GM12891 (cell line): Measurements from ENCODE around the gene INAVA. TPM values are rescaled to one million over a fixed set of nuclear protein-coding genes. Genes with fewer than 3 reads are reported as not detected.
A peak's percentile ranks its signal among the peaks of the same experiment; 100 is the strongest.

ENCODE experiments used
- DNase-seq: peaks from one replicate; pipeline ENCODE4 v3.0.0; 2011; ENCODE audit warnings: low spot score; ENCODE audit not compliant: insufficient read length
- FAIRE-seq: peaks from 2 replicates; lab custom pipeline; 2011; peaks lifted over from hg19 to GRCh38; lab: Jason Lieb, UNC
- PAX5 ChIP-seq: IDR thresholded peaks from 2 replicates; pipeline ENCODE4 v1.6.1; 2011; ENCODE audit warnings: low read length, moderate library complexity, mild to moderate bottlenecking; ENCODE audit not compliant: insufficient read depth, severe bottlenecking
- POLR2A ChIP-seq: IDR thresholded peaks from 2 replicates; pipeline ENCODE4 v1.6.1; 2011; ENCODE audit warnings: low read depth, low read length, control low read depth
- POLR2AphosphoS5 ChIP-seq: IDR thresholded peaks from 2 replicates; pipeline ENCODE4 v1.6.1; 2011; ENCODE audit warnings: low read depth, low read length, control low read depth
- POU2F2 ChIP-seq: IDR thresholded peaks from 2 replicates; pipeline ENCODE4 v1.6.1; 2011; ENCODE audit warnings: low read depth, mild to moderate bottlenecking, control low read depth, low read length, moderate library complexity
- SPI1 ChIP-seq: IDR thresholded peaks from 2 replicates; pipeline ENCODE4 v1.6.1; 2011; ENCODE audit warnings: low read depth, low read length, control low read depth
- TAF1 ChIP-seq: IDR thresholded peaks from 2 replicates; pipeline ENCODE4 v1.6.1; 2011; ENCODE audit warnings: low read depth, low read length, control low read depth
- polyA plus RNA-seq: library from polyadenylated mRNA; unstranded; fragments of >200 nt; gene quantifications from one replicate; pipeline ENCODE4 v1.2.1, GENCODE V29; 2012; ENCODE audit warnings: low read depth, missing spikeins, inconsistent platforms; ENCODE audit not compliant: missing spikeins

The INAVA gene, protein sequence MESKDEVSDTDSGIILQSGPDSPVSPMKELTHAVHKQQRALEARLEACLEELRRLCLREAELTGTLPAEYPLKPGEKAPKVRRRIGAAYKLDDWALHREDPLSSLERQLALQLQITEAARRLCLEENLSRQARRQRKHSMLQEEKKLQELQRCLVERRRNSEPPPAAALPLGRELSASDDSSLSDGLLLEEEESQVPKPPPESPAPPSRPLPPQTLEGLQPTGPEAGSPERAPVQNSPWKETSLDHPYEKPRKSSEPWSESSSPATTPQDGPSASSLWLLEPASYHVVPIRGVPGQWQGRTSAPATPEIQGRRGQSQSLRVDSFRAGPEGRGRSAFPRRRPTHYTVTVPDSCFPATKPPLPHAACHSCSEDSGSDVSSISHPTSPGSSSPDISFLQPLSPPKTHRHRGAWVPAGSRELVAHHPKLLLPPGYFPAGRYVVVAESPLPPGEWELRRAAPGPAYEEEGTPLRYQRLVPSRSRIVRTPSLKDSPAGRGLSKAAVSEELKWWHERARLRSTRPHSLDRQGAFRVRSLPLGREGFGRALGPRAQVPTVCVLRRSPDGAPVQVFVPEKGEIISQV
- 4.5 TPM for polyA plus RNA-seq

- DNase-seq = no peak
- TF ChIP-seq PAX5 (no peak), TAF1 (no peak), POU2F2 (no peak), POLR2AphosphoS5 (no peak), SPI1 (no peak), POLR2A (no peak)
- FAIRE-seq = no peak
Observed at GRCh38 chr1:200894712-200895442, at the start of gene INAVA. INAVA (plus strand) TSS chr1:200894900; CDS start chr1:200898401, 3,501 bp downstream.

- no peak for DNase-seq
- TF ChIP-seq POLR2A (no peak), PAX5 (no peak), POLR2AphosphoS5 (no peak), POU2F2 (no peak), TAF1 (no peak), SPI1 (no peak)
- FAIRE-seq = no peak
Observed at GRCh38 chr1:200845360-200845759, 49.3 kb upstream of the INAVA start.

DNA sequence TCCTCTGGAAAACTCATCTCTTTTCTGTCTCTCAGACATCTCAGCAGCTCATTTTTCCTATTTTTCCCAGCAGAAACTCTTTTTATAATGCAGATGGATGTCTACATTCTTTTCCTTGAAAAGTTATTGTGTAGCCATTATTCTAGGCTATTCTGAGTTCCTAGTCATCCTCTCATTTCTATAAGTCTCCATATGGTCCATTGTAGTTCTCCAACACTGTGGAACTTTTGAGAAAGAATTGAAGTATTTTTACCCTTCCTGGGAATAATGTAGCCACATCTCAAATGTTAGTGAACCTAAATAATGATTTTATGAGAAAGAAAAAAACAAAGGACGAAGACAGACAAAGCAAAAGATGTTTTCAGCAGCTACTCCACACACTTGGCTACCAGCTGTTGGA, 48.3 kb upstream of the INAVA start:
- TF ChIP-seq POLR2AphosphoS5 (no peak), PAX5 (no peak), POLR2A (no peak), TAF1 (no peak), POU2F2 (no peak), SPI1 (no peak)
- DNase-seq (no peak), FAIRE-seq (no peak)

- DNase-seq (no peak), FAIRE-seq (no peak)
- TF ChIP-seq POU2F2 = no peak
- TF ChIP-seq SPI1 = no peak
- no peak for TF ChIP-seq PAX5
- no peak for TF ChIP-seq TAF1
- no peak for TF ChIP-seq POLR2AphosphoS5
- TF ChIP-seq POLR2A = no peak
Observed at GRCh38 chr1:200849430-200849829, 45.3 kb upstream of the INAVA start.

- FAIRE-seq = no peak
- TF ChIP-seq POLR2AphosphoS5 (no peak), PAX5 (no peak), POLR2A (no peak), TAF1 (no peak), POU2F2 (no peak), SPI1 (no peak)
Observed at GRCh38 chr1:200850554-200850953, 44.1 kb upstream of the INAVA start.

GRCh38 chr1:200856716-200857357, 37.9 kb upstream of the INAVA start:
- TF ChIP-seq POLR2A (no peak), POU2F2 (no peak), SPI1 (no peak), PAX5 (no peak), POLR2AphosphoS5 (no peak), TAF1 (no peak)
- FAIRE-seq (no peak), DNase-seq (no peak)

More at GRCh38 chr1:200850554-200850953, 44.1 kb upstream of the INAVA start:
- no peak for DNase-seq

DNA sequence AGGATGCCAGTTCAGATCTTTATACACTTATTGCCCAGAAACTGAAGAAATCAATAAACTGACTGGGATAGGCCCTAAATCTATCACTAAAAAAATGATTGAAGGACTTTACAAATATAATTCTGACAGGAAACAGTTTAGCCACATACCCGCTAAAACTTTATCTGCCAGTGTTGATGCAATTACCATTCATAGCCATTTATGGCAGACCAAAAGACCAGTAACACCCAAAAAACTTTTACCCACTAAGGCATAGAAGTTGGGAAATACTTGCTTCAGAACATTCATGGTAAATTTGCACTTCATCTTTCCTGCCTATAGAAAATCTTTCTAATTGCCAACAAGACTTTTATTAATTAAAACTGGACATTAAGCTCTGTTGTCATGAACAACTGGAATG, 36.9 kb upstream of the INAVA start:
- no peak for DNase-seq
- no peak for TF ChIP-seq POLR2A
- TF ChIP-seq POU2F2 = no peak
- TF ChIP-seq SPI1 = no peak
- no peak for TF ChIP-seq POLR2AphosphoS5
- TF ChIP-seq TAF1 = no peak
- TF ChIP-seq PAX5 = no peak
- no peak for FAIRE-seq

DNA sequence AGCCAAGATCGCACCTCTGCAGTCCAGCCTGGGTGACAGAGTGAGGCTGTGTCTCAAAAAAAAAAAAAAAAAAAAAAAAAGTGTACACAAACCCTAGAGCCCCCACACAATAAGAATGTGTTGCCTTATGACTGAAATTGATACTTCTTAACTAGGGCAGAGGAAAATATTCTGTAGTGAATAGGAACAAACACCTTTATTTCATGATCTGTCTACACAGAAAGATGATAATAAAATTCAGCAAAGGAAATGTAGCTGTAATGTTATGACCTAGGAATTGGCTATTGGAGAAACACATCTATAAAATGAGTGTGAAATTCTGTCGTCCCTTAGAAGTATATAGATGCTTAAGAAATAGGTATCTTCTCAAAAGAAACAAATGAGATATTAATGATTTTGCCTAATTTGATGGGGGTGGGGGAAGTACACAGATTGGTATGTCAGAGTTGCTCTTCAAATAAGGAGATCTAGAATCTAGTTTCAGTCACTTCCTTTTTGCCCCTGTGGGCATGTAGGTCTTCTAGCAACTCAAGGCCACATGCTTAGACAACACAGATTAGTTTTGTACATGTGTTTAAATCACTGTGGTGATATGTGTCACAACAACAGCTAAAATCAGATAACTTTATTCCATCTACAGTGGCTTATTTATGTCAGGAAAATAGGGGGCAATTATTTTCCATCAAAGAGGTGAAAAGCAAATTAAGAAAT, 32.6 kb upstream of the INAVA start:
- no peak for DNase-seq
- TF ChIP-seq TAF1 = no peak
- TF ChIP-seq PAX5 = no peak
- TF ChIP-seq POU2F2 = no peak
- TF ChIP-seq POLR2A = no peak
- peak; percentile 75 for TF ChIP-seq SPI1
- TF ChIP-seq POLR2AphosphoS5 = peak; percentile 29; the same call in 1 of the 2 replicates
- peak; percentile 92 for FAIRE-seq
